MM.1S (cell line): ENCODE data around the gene RMI1.

Source experiments
- DNase-seq: peaks from one replicate; pipeline ENCODE4 v3.0.0-alpha.2; 2015
- H2AFZ ChIP-seq: fragments of 300-600 bp; sonication (generic); 2 replicates; pipeline ENCODE4 v1.6.0; 2016; ENCODE audit warnings: antibody characterized with exemption, low read length
- H3F3A ChIP-seq: fragments of 300-600 bp; sonication (generic); 2 replicates; pipeline ENCODE4 v1.6.1; 2016; ENCODE audit warnings: mild to moderate bottlenecking, antibody characterized with exemption, low read length, moderate library complexity, mixed read lengths; ENCODE audit not compliant: insufficient read depth
- H3K27ac ChIP-seq: fragments of 300-600 bp; sonication (generic); 2 replicates; pipeline ENCODE4 v1.5.1; 2016; ENCODE audit warnings: mild to moderate bottlenecking, low read length
- H3K27me3 ChIP-seq: fragments of 300-600 bp; sonication (generic); replicated peaks from 2 replicates; pipeline ENCODE4 v1.6.0; 2016; ENCODE audit warnings: low read length; ENCODE audit not compliant: insufficient read depth
- H3K36me3 ChIP-seq: fragments of 300-600 bp; sonication (generic); replicated peaks from 2 replicates; pipeline ENCODE4 v1.6.1; 2016; ENCODE audit warnings: mild to moderate bottlenecking, low read length, mixed read lengths; ENCODE audit not compliant: insufficient read depth
- H3K4me1 ChIP-seq: fragments of 300-600 bp; sonication (generic); 2 replicates; pipeline ENCODE4 v1.6.1; 2016; ENCODE audit warnings: low read length, mixed read lengths
- H3K4me2 ChIP-seq: fragments of 300-600 bp; sonication (generic); 2 replicates; pipeline ENCODE4 v1.6.0; 2016; ENCODE audit warnings: low read depth, low read length
- H3K4me3 ChIP-seq: fragments of 300-600 bp; sonication (generic); 2 replicates; pipeline ENCODE4 v1.5.1; 2016; ENCODE audit warnings: low read length, mixed read lengths
- H3K79me2 ChIP-seq: fragments of 300-600 bp; sonication (generic); 2 replicates; pipeline ENCODE4 v1.6.1; 2016; ENCODE audit warnings: mixed run types, low read length, mixed read lengths
- H3K9ac ChIP-seq: fragments of 300-600 bp; sonication (generic); 2 replicates; pipeline ENCODE4 v1.6.1; 2016; ENCODE audit warnings: low read length, mixed read lengths
- H3K9me2 ChIP-seq: fragments of 300-600 bp; sonication (generic); replicated peaks from 2 replicates; pipeline ENCODE4 v1.6.1; 2016; ENCODE audit warnings: mild to moderate bottlenecking, low read length, mixed read lengths; ENCODE audit not compliant: insufficient read depth
- H3K9me3 ChIP-seq: fragments of 300-600 bp; sonication (generic); replicated peaks from 2 replicates; pipeline ENCODE4 v1.6.1; 2016; ENCODE audit warnings: mild to moderate bottlenecking, low read length, mixed read lengths; ENCODE audit not compliant: insufficient read depth
- H4K20me1 ChIP-seq: fragments of 300-600 bp; sonication (generic); 2 replicates; pipeline ENCODE4 v1.6.1; 2016; ENCODE audit warnings: mild to moderate bottlenecking, low read length, moderate library complexity, mixed read lengths; ENCODE audit not compliant: insufficient read depth
- EZH2 ChIP-seq: fragments of 300-600 bp; sonication (generic); optimal IDR thresholded peaks from 2 replicates; pipeline ENCODE3; 2017; ENCODE audit warnings: low read depth, mild to moderate bottlenecking, antibody characterized with exemption, low read length, mixed read lengths
- EZH2phosphoT487 ChIP-seq: fragments of 300-600 bp; sonication (generic); IDR thresholded peaks from 2 replicates; pipeline ENCODE4 v1.6.1; 2018; ENCODE audit warnings: antibody characterized with exemption, low read length
- TF ChIP-seq, protein P1 (sequence below): fragments of 300-600 bp; sonication (generic); IDR thresholded peaks from 2 replicates; pipeline ENCODE4 v1.5.1; 2016; ENCODE audit warnings: antibody characterized with exemption, low read length, mixed read lengths

The RMI1 gene

DNA sequence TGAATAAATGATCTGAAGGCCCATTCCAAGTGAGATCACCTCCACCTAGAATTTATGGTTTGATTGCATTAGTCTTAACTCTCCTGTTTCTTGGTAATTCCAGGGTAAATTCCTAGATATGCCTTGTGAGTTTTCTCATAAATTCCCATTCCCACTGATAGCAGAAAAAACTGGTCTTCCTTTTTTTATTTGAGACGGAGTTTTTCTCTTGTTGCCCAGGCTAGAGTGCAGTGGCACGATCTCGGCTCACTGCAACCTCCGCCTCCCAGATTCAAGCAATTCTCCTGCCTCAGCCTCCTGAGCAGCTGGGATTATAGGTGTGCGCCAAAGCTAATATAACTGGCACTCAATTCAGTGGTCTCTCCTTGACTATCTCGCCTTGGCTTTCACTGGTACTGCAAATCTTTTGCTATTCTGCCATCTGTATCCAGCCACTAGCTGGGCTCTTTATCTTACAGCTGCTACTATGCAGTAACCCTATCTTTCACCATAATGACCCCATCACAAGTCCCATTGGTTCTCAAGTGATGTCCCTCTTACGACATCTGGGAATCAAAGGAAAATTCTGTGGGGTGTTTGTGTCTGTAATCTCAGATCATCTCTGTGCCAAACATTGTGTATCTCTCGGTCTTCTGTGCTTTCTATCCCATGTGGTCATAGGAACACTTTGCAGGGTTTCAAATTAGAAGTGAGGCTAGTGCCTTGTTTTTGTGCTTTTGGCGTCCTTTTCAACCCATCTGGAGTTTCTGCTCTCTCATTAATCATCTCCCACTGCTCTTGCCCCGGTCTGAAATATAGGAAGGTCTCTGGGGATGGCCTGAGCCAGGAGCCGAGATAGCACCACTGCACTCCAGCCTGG, 15.0 kb upstream of the RMI1 start:
- no peak for TF ChIP-seq EZH2
- TF ChIP-seq, protein P1, sequence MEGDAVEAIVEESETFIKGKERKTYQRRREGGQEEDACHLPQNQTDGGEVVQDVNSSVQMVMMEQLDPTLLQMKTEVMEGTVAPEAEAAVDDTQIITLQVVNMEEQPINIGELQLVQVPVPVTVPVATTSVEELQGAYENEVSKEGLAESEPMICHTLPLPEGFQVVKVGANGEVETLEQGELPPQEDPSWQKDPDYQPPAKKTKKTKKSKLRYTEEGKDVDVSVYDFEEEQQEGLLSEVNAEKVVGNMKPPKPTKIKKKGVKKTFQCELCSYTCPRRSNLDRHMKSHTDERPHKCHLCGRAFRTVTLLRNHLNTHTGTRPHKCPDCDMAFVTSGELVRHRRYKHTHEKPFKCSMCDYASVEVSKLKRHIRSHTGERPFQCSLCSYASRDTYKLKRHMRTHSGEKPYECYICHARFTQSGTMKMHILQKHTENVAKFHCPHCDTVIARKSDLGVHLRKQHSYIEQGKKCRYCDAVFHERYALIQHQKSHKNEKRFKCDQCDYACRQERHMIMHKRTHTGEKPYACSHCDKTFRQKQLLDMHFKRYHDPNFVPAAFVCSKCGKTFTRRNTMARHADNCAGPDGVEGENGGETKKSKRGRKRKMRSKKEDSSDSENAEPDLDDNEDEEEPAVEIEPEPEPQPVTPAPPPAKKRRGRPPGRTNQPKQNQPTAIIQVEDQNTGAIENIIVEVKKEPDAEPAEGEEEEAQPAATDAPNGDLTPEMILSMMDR = no peak
- no peak for TF ChIP-seq EZH2phosphoT487
- Histone ChIP-seq H3K4me1 (no peaks in the 10 kb centered on the region), H3K27me3 (no peaks in the 10 kb centered on the region), H2AFZ (no peak overlapping the region), H3K79me2 (peaks cover 13% of the 10 kb centered on the region), H3K36me3 (peaks cover 18% of the 10 kb centered on the region), H3K9me2 (no peaks in the 10 kb centered on the region), H3K4me3 (no peak overlapping the region), H3K9me3 (no peaks in the 10 kb centered on the region), H3K9ac (no peak overlapping the region), H3F3A (peaks cover 47% of the 10 kb centered on the region), H3K4me2 (no peak overlapping the region), H4K20me1 (peaks cover 26% of the 10 kb centered on the region), H3K27ac (no peak overlapping the region; the same call in 1 of the 2 replicates)
- DNase-seq = no peak

DNA sequence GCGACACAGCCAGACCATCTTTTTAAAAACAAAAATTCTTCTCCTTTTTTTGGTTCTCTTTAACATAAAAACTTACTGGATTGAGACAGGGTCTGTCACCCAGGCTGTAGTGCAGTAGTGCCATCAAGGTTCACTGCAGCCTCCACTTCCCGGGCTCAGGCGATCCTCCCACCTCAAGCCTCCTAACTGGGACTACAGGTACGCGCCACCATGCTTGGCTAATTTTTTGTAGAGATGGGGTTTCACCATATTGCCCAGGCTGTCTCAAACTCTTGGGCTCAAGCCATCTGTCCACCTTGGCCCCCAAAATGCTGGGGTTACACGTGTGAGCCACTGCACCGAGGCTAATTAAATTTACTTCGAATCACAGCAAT, 14.4 kb upstream of the RMI1 start:
- TF ChIP-seq EZH2phosphoT487 (no peak), EZH2 (no peak)
- TF ChIP-seq, protein P1 = no peak
- H3K79me2 ChIP-seq = peaks cover 18% of the 10 kb centered on the region
- peaks cover 31% of the 10 kb centered on the region for H4K20me1 ChIP-seq
- H3K4me3 ChIP-seq = no peak overlapping the region
- no peak for DNase-seq
- H3K9me2 ChIP-seq = no peaks in the 10 kb centered on the region
- no peak overlapping the region for H2AFZ ChIP-seq
- no peaks in the 10 kb centered on the region for H3K9me3 ChIP-seq
- no peak overlapping the region for H3K27ac ChIP-seq
- H3K4me2 ChIP-seq = no peak overlapping the region
- no peaks in the 10 kb centered on the region for H3K4me1 ChIP-seq
- H3K9ac ChIP-seq = no peak overlapping the region
- H3F3A ChIP-seq = peaks cover 53% of the 10 kb centered on the region
- H3K36me3 ChIP-seq = peaks cover 24% of the 10 kb centered on the region
- no peaks in the 10 kb centered on the region for H3K27me3 ChIP-seq

DNA sequence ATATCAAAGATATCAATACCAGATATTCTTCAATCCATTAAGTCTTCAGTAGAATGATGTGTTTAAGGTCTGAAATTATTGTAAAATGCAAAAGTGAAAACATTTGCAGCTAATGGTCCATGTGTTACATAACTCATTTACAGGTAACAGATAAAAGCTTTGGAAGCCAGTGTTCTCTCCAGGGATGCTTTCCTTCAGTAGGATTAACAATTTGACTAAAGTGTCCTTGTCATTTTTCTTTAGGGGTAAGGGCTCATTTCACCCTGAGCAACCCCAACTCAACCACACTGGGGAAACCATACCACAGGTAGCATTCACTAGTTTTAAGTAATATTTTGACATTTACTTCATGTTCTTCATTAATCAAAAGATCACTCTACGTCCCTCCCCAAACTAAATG, 13.5 kb upstream of the RMI1 start:
- Histone ChIP-seq H3K9me3 (no peaks in the 10 kb centered on the region), H3K36me3 (peaks cover 29% of the 10 kb centered on the region), H3K4me3 (no peak overlapping the region), H3K9ac (no peak overlapping the region), H4K20me1 (peaks cover 37% of the 10 kb centered on the region), H3K79me2 (peaks cover 27% of the 10 kb centered on the region), H3K27me3 (no peaks in the 10 kb centered on the region), H3F3A (peaks cover 59% of the 10 kb centered on the region), H3K27ac (no peak overlapping the region), H3K4me1 (no peaks in the 10 kb centered on the region), H2AFZ (no peak overlapping the region), H3K9me2 (no peaks in the 10 kb centered on the region), H3K4me2 (no peak overlapping the region)
- TF ChIP-seq EZH2phosphoT487 (no peak), EZH2 (no peak)
- TF ChIP-seq, protein P1 = no peak
- no peak for DNase-seq
